H9 (cell line): ENCODE data around the gene SRCAP. TPM values are rescaled to one million over a fixed set of nuclear protein-coding genes. Genes with fewer than 3 reads are reported as not detected.

Experiments used
- DNase-seq: peaks from one replicate; pipeline ENCODE4 v3.0.0-alpha.2; 2017
- H2AFZ ChIP-seq: one replicate; pipeline ENCODE4 v1.6.1; 2013; ENCODE audit warnings: mild to moderate bottlenecking, low read length, control low read depth, moderate library complexity
- H2AK5ac ChIP-seq: 2 replicates; pipeline ENCODE4 v1.6.1; 2013; ENCODE audit warnings: low read length, control low read depth, mixed read lengths; ENCODE audit not compliant: insufficient read length
- H2BK120ac ChIP-seq: one replicate; pipeline ENCODE4 v1.6.1; 2013; ENCODE audit warnings: low read depth, mild to moderate bottlenecking, low read length, control low read depth, inconsistent platforms; ENCODE audit not compliant: poor library complexity, severe bottlenecking
- H2BK12ac ChIP-seq: 2 replicates; pipeline ENCODE4 v1.6.1; 2013; ENCODE audit warnings: low read length, control low read depth, mixed read lengths, low read depth; ENCODE audit not compliant: insufficient read length
- H2BK15ac ChIP-seq: 2 replicates; pipeline ENCODE4 v1.6.1; 2013; ENCODE audit warnings: low read depth, low read length, control low read depth
- H2BK20ac ChIP-seq: one replicate; pipeline ENCODE4 v1.6.1; 2013; ENCODE audit warnings: low read depth, mild to moderate bottlenecking, low read length, control low read depth, inconsistent platforms; ENCODE audit not compliant: poor library complexity, severe bottlenecking
- H2BK5ac ChIP-seq: 2 replicates; pipeline ENCODE4 v1.6.1; 2013; ENCODE audit warnings: low read length, control low read depth, mixed read lengths; ENCODE audit not compliant: insufficient read length
- H3K14ac ChIP-seq: 2 replicates; pipeline ENCODE4 v1.6.1; 2013; ENCODE audit warnings: low read length, control low read depth; ENCODE audit not compliant: insufficient read depth
- H3K18ac ChIP-seq: 2 replicates; pipeline ENCODE4 v1.6.1; 2013; ENCODE audit warnings: low read depth, mild to moderate bottlenecking, mixed read lengths, low read length, control low read depth; ENCODE audit not compliant: insufficient read length
- H3K23ac ChIP-seq: 2 replicates; pipeline ENCODE4 v1.6.1; 2013; ENCODE audit warnings: low read length, control low read depth, mixed read lengths, low read depth; ENCODE audit not compliant: insufficient read length
- H3K23me2 ChIP-seq: 2 replicates; pipeline ENCODE4 v1.6.1; 2013; ENCODE audit warnings: low read depth, mild to moderate bottlenecking, mixed read lengths, low read length, control low read depth; ENCODE audit not compliant: insufficient read length, poor library complexity, severe bottlenecking
- H3K27ac ChIP-seq: 2 replicates; pipeline ENCODE4 v1.5.1; 2013; ENCODE audit warnings: low read length, control low read depth, mixed read lengths, low read depth; ENCODE audit not compliant: insufficient read length
- H3K27me3 ChIP-seq: 2 replicates; pipeline ENCODE4 v1.6.1; 2013; ENCODE audit warnings: low read length, control low read depth, inconsistent platforms; ENCODE audit not compliant: insufficient read depth
- H3K4ac ChIP-seq: 2 replicates; pipeline ENCODE4 v1.6.1; 2013; ENCODE audit warnings: low read depth, mild to moderate bottlenecking, control low read depth, inconsistent platforms, low read length, moderate library complexity
- H3K4me1 ChIP-seq: 2 replicates; pipeline ENCODE4 v1.6.1; 2013; ENCODE audit warnings: low read length, control low read depth, inconsistent platforms; ENCODE audit not compliant: insufficient read depth
- H3K4me2 ChIP-seq: 2 replicates; pipeline ENCODE4 v1.6.1; 2013; ENCODE audit warnings: low read length, control low read depth, mixed read lengths; ENCODE audit not compliant: insufficient read length, insufficient read depth
- H3K56ac ChIP-seq: 2 replicates; pipeline ENCODE4 v1.6.1; 2013; ENCODE audit warnings: low read depth, mild to moderate bottlenecking, mixed read lengths, low read length, control low read depth; ENCODE audit not compliant: insufficient read length
- H3K79me1 ChIP-seq: 2 replicates; pipeline ENCODE4 v1.6.1; 2013; ENCODE audit warnings: low read depth, mild to moderate bottlenecking, moderate library complexity, low read length, control low read depth, inconsistent platforms; ENCODE audit not compliant: insufficient read depth, poor library complexity, severe bottlenecking
- H3K79me2 ChIP-seq: 2 replicates; pipeline ENCODE4 v1.6.1; 2013; ENCODE audit warnings: low read length, control low read depth, inconsistent platforms; ENCODE audit not compliant: insufficient read depth
- H3K9ac ChIP-seq: 2 replicates; pipeline ENCODE4 v1.6.1; 2013; ENCODE audit warnings: low read length, control low read depth, mixed read lengths; ENCODE audit not compliant: insufficient read length; ENCODE audit errors: extremely low read depth
- H3K9me3 ChIP-seq: one replicate; pipeline ENCODE4 v1.6.1; 2013; ENCODE audit warnings: low read depth, low read length, inconsistent platforms; ENCODE audit not compliant: control insufficient read depth
- H3T11ph ChIP-seq: one replicate; pipeline ENCODE4 v1.6.1; 2013; ENCODE audit warnings: mild to moderate bottlenecking, low read length, control low read depth, inconsistent platforms
- H4K20me1 ChIP-seq: one replicate; pipeline ENCODE4 v1.6.1; 2013; ENCODE audit not compliant: control insufficient read depth, insufficient read length, insufficient read depth
- H4K5ac ChIP-seq: 2 replicates; pipeline ENCODE4 v1.6.1; 2013; ENCODE audit warnings: low read depth, mild to moderate bottlenecking, mixed read lengths, low read length, control low read depth; ENCODE audit not compliant: insufficient read length
- H4K8ac ChIP-seq: replicated peaks from 2 replicates; pipeline ENCODE4 v1.6.1; 2013; ENCODE audit warnings: low read length, control low read depth, mixed read lengths, low read depth; ENCODE audit not compliant: insufficient read length
- H4K91ac ChIP-seq: 2 replicates; pipeline ENCODE4 v1.6.1; 2013; ENCODE audit warnings: low read depth, mild to moderate bottlenecking, moderate library complexity, mixed read lengths, low read length, control low read depth; ENCODE audit not compliant: insufficient read length
- H3K27ac Mint-ChIP-seq, 3 experiments: 2 replicates in 2 of 3; 3 replicates in 1 of 3; pipeline ENCODE4 v1.8.0; 2020 to 2021; ENCODE audit warnings: mixed read lengths in 3 of 3, mild to moderate bottlenecking in 1 of 3, moderate library complexity in 1 of 3
- H3K27me3 Mint-ChIP-seq: 2 replicates; pipeline ENCODE4 v1.8.0; 2021; ENCODE audit warnings: low read depth, mild to moderate bottlenecking, moderate library complexity, mixed read lengths
- H3K36me3 Mint-ChIP-seq, 3 experiments: 2 replicates in 2 of 3; 3 replicates in 1 of 3; pipeline ENCODE4 v1.8.0; 2020 to 2021; ENCODE audit warnings: low read depth in 3 of 3, mixed read lengths in 3 of 3; ENCODE audit not compliant: insufficient read depth in 1 of 3
- H3K4me1 Mint-ChIP-seq, 2 experiments: 2 replicates each; pipeline ENCODE4 v1.8.0; 2020; ENCODE audit warnings: mixed read lengths in 2 of 2
- H3K4me3 Mint-ChIP-seq, 2 experiments: 2 replicates in 1 of 2; 3 replicates in 1 of 2; pipeline ENCODE4 v1.8.0; 2020 to 2021; ENCODE audit warnings: mild to moderate bottlenecking in 2 of 2, mixed read lengths in 2 of 2, moderate library complexity in 1 of 2
- H3K9me3 Mint-ChIP-seq, 2 experiments: 2 replicates in 1 of 2; 3 replicates in 1 of 2; pipeline ENCODE4 v1.8.0; 2020; ENCODE audit warnings: mild to moderate bottlenecking in 2 of 2, mixed read lengths in 2 of 2, moderate library complexity in 1 of 2
- CTCF ChIP-seq: fragments of 200-600 bp; sonication (generic); conservative IDR thresholded peaks from 3 replicates; pipeline ENCODE4 v1.8.0; 2021; ENCODE audit warnings: antibody characterized with exemption, mild to moderate bottlenecking
- WGBS: extraction: QIAGEN DNeasy Blood & Tissue Kit; methylation state at CpG from one replicate; pipeline ENCODE4 v1.1.7; 2013; ENCODE audit warnings: missing lambda C conversion rate, low lambda C conversion rate, mixed read lengths; ENCODE audit not compliant: insufficient read length; ENCODE audit errors: extremely low coverage; 5-methylcytosine and 5-hydroxymethylcytosine counted together
- total RNA-seq: library from RNA; stranded (reverse); gene quantifications from 2 replicates; pipeline ENCODE4 v1.2.1, GENCODE V29; 2021

The SRCAP gene
- total RNA-seq, 1 experiment from 2014 or later, result 63.1 TPM

DNA sequence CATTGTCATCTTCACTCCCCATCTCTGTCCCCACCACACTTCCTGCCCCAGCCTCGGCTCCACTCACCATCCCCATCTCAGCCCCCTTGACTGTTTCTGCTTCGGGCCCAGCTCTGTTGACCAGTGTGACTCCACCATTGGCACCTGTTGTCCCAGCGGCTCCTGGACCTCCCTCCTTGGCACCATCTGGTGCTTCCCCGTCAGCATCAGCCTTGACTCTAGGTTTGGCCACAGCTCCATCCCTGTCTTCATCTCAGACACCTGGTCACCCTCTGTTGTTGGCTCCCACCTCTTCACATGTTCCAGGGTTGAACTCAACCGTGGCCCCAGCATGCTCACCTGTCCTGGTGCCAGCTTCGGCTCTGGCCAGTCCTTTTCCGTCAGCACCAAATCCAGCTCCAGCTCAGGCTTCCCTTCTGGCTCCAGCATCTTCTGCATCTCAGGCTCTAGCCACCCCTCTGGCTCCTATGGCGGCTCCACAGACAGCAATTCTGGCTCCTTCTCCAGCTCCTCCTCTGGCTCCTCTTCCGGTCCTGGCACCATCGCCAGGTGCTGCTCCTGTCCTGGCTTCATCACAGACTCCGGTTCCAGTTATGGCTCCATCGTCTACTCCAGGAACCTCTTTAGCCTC lies 24.9 kb downstream of the SRCAP start:
- H3K4me3 Mint-ChIP-seq, result no peak overlapping the region
- H4K20me1 ChIP-seq, result no peaks in the 10 kb centered on the region
- peaks cover 9 to 10% of the 10 kb centered on the region in 2 experiments for H3K4me1 Mint-ChIP-seq
- H2BK5ac ChIP-seq, result no peak overlapping the region
- no peak overlapping the region for H2BK12ac ChIP-seq
- no peak for DNase-seq
- H3K4me1 ChIP-seq, result peaks cover 2% of the 10 kb centered on the region; the same call in 1 of the 2 replicates
- H2BK20ac ChIP-seq, result no peak overlapping the region
- no peaks in the 10 kb centered on the region for H3K27me3 Mint-ChIP-seq
- no peak overlapping the region for H3K18ac ChIP-seq
- H3K79me2 ChIP-seq, result no peaks in the 10 kb centered on the region; the same call in 1 of the 2 replicates
- no peaks in the 10 kb centered on the region for H3K79me1 ChIP-seq
- no peaks in the 10 kb centered on the region for H3K23me2 ChIP-seq
- H3K9me3 Mint-ChIP-seq, result peaks cover 0 to 2% of the 10 kb centered on the region in 2 experiments; a peak in 2 of 5 replicates
- H4K8ac ChIP-seq, result no peak overlapping the region
- H3K36me3 Mint-ChIP-seq, result peaks cover 57 to 87% (median 72%) of the 10 kb centered on the region in 3 experiments
- no peak overlapping the region for H3K23ac ChIP-seq
- H4K5ac ChIP-seq, result no peak overlapping the region
- H2AFZ ChIP-seq, result no peak overlapping the region
- H3K4ac ChIP-seq, result no peak overlapping the region
- H4K91ac ChIP-seq, result no peak overlapping the region
- no peak overlapping the region for H2AK5ac ChIP-seq
- no peak overlapping the region for H3K27ac ChIP-seq
- H3K27me3 ChIP-seq, result no peaks in the 10 kb centered on the region
- no CpG with 5 or more reads among the region's 12 CpGs for WGBS
- no peak for TF ChIP-seq CTCF
- H3K27ac Mint-ChIP-seq, result no peak overlapping the region
- no peak overlapping the region for H3K56ac ChIP-seq
- no peak overlapping the region for H3T11ph ChIP-seq
- no peak overlapping the region for H3K9ac ChIP-seq
- H3K9me3 ChIP-seq, result no peaks in the 10 kb centered on the region
- H2BK120ac ChIP-seq, result no peak overlapping the region
- no peak overlapping the region for H3K4me2 ChIP-seq
- H2BK15ac ChIP-seq, result no peak overlapping the region
- no peak overlapping the region for H3K14ac ChIP-seq
